DOHH2 (cell line): Measurements from ENCODE around the gene PTPRZ1.

Experiments used
- EZH2phosphoT487 ChIP-seq: fragments of 200-600 bp; sonication (generic); IDR thresholded peaks from 2 replicates; pipeline ENCODE4 v1.6.1; 2017; ENCODE audit warnings: borderline replicate concordance, mild to moderate bottlenecking, antibody characterized with exemption, low read length, moderate library complexity, mixed read lengths
- TF ChIP-seq, protein P1 (sequence below): fragments of 200-600 bp; sonication (generic); IDR thresholded peaks from one replicate; pipeline ENCODE4 v1.5.1; 2014; ENCODE audit warnings: antibody characterized with exemption, mild to moderate bottlenecking, low read depth, low read length; ENCODE audit not compliant: poor library complexity, severe bottlenecking

DNA sequence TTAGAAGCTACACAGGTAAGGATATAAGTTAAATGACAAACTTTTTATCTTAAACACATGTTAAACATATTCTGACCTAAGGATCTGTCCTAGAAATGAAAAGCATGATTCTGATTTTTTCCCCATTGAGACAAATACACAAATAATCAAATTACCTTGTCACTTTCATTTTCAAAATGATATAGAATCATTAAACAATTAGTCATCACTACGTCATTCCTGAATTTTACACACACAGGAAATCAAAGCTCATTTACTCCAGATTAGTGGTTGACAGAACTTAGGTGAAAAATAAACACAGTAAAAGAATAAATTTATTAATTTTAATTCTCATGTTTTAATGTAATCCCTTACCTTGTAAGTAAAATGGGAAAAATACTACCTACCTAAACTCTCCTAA is 182.1 kb downstream of the PTPRZ1 start:
- TF ChIP-seq, protein P1, sequence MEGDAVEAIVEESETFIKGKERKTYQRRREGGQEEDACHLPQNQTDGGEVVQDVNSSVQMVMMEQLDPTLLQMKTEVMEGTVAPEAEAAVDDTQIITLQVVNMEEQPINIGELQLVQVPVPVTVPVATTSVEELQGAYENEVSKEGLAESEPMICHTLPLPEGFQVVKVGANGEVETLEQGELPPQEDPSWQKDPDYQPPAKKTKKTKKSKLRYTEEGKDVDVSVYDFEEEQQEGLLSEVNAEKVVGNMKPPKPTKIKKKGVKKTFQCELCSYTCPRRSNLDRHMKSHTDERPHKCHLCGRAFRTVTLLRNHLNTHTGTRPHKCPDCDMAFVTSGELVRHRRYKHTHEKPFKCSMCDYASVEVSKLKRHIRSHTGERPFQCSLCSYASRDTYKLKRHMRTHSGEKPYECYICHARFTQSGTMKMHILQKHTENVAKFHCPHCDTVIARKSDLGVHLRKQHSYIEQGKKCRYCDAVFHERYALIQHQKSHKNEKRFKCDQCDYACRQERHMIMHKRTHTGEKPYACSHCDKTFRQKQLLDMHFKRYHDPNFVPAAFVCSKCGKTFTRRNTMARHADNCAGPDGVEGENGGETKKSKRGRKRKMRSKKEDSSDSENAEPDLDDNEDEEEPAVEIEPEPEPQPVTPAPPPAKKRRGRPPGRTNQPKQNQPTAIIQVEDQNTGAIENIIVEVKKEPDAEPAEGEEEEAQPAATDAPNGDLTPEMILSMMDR = no peak
- no peak for TF ChIP-seq EZH2phosphoT487
